ENCODE measurements around the gene SIRPB2. TPM values are rescaled to one million over a fixed set of nuclear protein-coding genes. Genes with fewer than 3 reads are reported as not detected.

SIRPB2 gene
- total and polyA plus RNA-seq, 2 donors (not counting 1 experiment from before 2014, with no cell fraction given), result not detected

- Histone ChIP-seq H3K79me2 (ENCODE audit: control insufficient read depth, insufficient read depth, low read length) (no peaks in the 10 kb centered on the region), H3K27me3 (ENCODE audit: control insufficient read depth, insufficient read depth, low read length) (peaks cover 2% of the 10 kb centered on the region), H3K4me1 (ENCODE audit: control insufficient read depth, extremely low read depth, insufficient read depth, low read length) (peaks cover 3% of the 10 kb centered on the region), H3K9ac (ENCODE audit: insufficient read depth, low read length) (no peak overlapping the region), H3K4me3 (replicated peaks in 1 of 4; ENCODE audit: control extremely low read depth in 1 of 4, insufficient read depth in 1 of 4, low read depth in 3 of 4, low read length in 4 of 4) (no peak overlapping the region), H3K9me3 (ENCODE audit: control insufficient read depth, insufficient read depth, low read depth, low read length) (no peaks in the 10 kb centered on the region), H3K27ac (ENCODE audit: insufficient read depth, low read length) (no peak overlapping the region), H2AFZ (ENCODE audit: low read length) (no peak overlapping the region), H3K36me3 (ENCODE audit: control insufficient read depth, insufficient read depth, low read length) (no peaks in the 10 kb centered on the region), H4K20me1 (ENCODE audit: control insufficient read depth, extremely low read depth, insufficient read depth, low read length) (no peaks in the 10 kb centered on the region), H3K4me2 (ENCODE audit: extremely low read depth, insufficient read depth, low read length) (no peak overlapping the region)
- DNase-seq (ENCODE audit: low read depth in 2 of 2), result no peak
- TF ChIP-seq EZH2 (IDR thresholded peaks at IDR 0.05; ENCODE audit: low read length, missing control alignments) (no peak), CTCF (conservative IDR thresholded peaks at IDR 0.05 in 1 of 2, IDR thresholded peaks at IDR 0.05 in 1 of 2; ENCODE audit: low read depth in 1 of 2, low read length in 2 of 2) (no peak)
Measured at GRCh38 chr20:1473246-1474220, 17.7 kb downstream of the SIRPB2 start.

DNA sequence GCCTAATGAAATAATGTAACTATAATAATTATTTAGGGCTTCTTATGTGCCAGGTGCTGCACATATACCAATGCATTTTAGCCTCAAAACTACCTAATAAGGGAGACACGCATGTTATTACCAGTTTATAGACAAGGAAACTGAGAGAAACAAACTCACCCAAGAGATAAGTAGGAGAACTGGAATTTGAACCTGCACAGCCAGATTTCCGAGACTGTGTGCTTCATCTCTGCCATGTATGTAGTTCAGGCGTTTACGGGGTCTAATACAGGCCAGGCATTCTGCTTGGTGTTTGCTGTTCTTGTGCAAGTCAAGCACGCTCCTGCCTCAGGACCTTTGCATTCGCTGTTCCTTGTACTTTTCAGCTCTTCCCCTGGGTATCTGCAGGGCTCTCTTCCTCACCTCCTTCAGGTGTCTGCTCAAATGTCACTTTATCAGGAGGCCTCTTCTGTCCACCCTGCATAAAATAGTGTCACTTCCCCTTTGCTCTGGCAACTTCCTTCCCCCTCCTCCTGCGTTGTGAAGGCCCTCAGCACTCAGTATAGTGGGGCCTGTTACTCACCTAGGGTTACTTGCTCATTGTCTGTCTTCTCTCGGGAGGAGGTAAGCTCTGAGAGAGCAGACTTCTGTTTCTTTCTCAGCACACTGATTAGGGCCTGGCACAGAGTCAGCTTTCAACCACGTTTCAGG lies 18.5 kb downstream of the SIRPB2 start:
- Histone ChIP-seq H4K20me1 (ENCODE audit: control insufficient read depth, extremely low read depth, insufficient read depth, low read length) (no peaks in the 10 kb centered on the region), H3K9ac (ENCODE audit: insufficient read depth, low read length) (no peak overlapping the region), H3K27ac (ENCODE audit: insufficient read depth, low read length) (no peak overlapping the region), H3K27me3 (ENCODE audit: control insufficient read depth, insufficient read depth, low read length) (peaks cover 3% of the 10 kb centered on the region), H3K4me1 (ENCODE audit: control insufficient read depth, extremely low read depth, insufficient read depth, low read length) (peaks cover 3% of the 10 kb centered on the region), H2AFZ (ENCODE audit: low read length) (no peak overlapping the region), H3K9me3 (ENCODE audit: control insufficient read depth, insufficient read depth, low read depth, low read length) (no peaks in the 10 kb centered on the region), H3K4me3 (replicated peaks in 1 of 4; ENCODE audit: control extremely low read depth in 1 of 4, insufficient read depth in 1 of 4, low read depth in 3 of 4, low read length in 4 of 4) (no peak overlapping the region), H3K4me2 (ENCODE audit: extremely low read depth, insufficient read depth, low read length) (no peak overlapping the region), H3K36me3 (ENCODE audit: control insufficient read depth, insufficient read depth, low read length) (no peaks in the 10 kb centered on the region), H3K79me2 (ENCODE audit: control insufficient read depth, insufficient read depth, low read length) (no peaks in the 10 kb centered on the region)
- no peak for DNase-seq (ENCODE audit: low read depth in 2 of 2)
- no peak for TF ChIP-seq CTCF (conservative IDR thresholded peaks at IDR 0.05 in 1 of 2, IDR thresholded peaks at IDR 0.05 in 1 of 2; ENCODE audit: low read depth in 1 of 2, low read length in 2 of 2)
- TF ChIP-seq EZH2 (IDR thresholded peaks at IDR 0.05; ENCODE audit: low read length, missing control alignments), result no peak

- Histone ChIP-seq H3K4me1 (ENCODE audit: control insufficient read depth, extremely low read depth, insufficient read depth, low read length) (peaks cover 3% of the 10 kb centered on the region), H3K4me2 (ENCODE audit: extremely low read depth, insufficient read depth, low read length) (no peak overlapping the region), H3K36me3 (ENCODE audit: control insufficient read depth, insufficient read depth, low read length) (no peaks in the 10 kb centered on the region), H3K27ac (ENCODE audit: insufficient read depth, low read length) (no peak overlapping the region), H3K9me3 (ENCODE audit: control insufficient read depth, insufficient read depth, low read depth, low read length) (no peaks in the 10 kb centered on the region), H3K79me2 (ENCODE audit: control insufficient read depth, insufficient read depth, low read length) (no peaks in the 10 kb centered on the region), H2AFZ (ENCODE audit: low read length) (no peak overlapping the region), H4K20me1 (ENCODE audit: control insufficient read depth, extremely low read depth, insufficient read depth, low read length) (no peaks in the 10 kb centered on the region), H3K27me3 (ENCODE audit: control insufficient read depth, insufficient read depth, low read length) (peaks cover 4% of the 10 kb centered on the region), H3K9ac (ENCODE audit: insufficient read depth, low read length) (no peak overlapping the region), H3K4me3 (replicated peaks in 1 of 4; ENCODE audit: control extremely low read depth in 1 of 4, insufficient read depth in 1 of 4, low read depth in 3 of 4, low read length in 4 of 4) (no peak overlapping the region)
- no peak for TF ChIP-seq EZH2 (IDR thresholded peaks at IDR 0.05; ENCODE audit: low read length, missing control alignments)
- TF ChIP-seq CTCF (conservative IDR thresholded peaks at IDR 0.05 in 1 of 2, IDR thresholded peaks at IDR 0.05 in 1 of 2; ENCODE audit: low read depth in 1 of 2, low read length in 2 of 2), result no peak
- no peak for DNase-seq (ENCODE audit: low read depth in 2 of 2)
Measured at GRCh38 chr20:1471242-1471641, 20.0 kb downstream of the SIRPB2 start.

All from fibroblast of lung (primary cell).